Motor neuron (in vitro differentiated cells): ENCODE results near the gene GRIN1. TPM values are rescaled to one million over a fixed set of nuclear protein-coding genes. Genes with fewer than 3 reads are reported as not detected.

Experiments
- ATAC-seq, 8 experiments: fragments of 200-7000 bp; cut with Tn5 transposase; replicated peaks in 6 of 8; 2 replicates each; pipeline ENCODE4 v1.8.0; 2021; ENCODE audit warnings: mild to moderate bottlenecking in 8 of 8, moderate library complexity in 8 of 8
- H3K27ac ChIP-seq, 2 donors: fragments of 250-450 bp; sonication (Bioruptor Pico); 2 replicates each; pipeline ENCODE4 v1.9.0; 2021; ENCODE audit warnings: antibody characterized with exemption in 2 of 2, mild to moderate bottlenecking in 2 of 2, moderate library complexity in 1 of 2
- H3K4me1 ChIP-seq, 2 donors: fragments of 250-450 bp; sonication (Bioruptor Pico); replicated peaks in 1 of 2; 2 replicates each; pipeline ENCODE4 v1.6.1; 2021; ENCODE audit warnings: antibody characterized with exemption in 2 of 2, mild to moderate bottlenecking in 2 of 2, moderate library complexity in 1 of 2
- H3K4me3 ChIP-seq, 5 donors: fragments of 250-450 bp; sonication (Bioruptor Pico); 2 replicates each; pipeline ENCODE4 v1.9.0; 2021; ENCODE audit warnings: antibody characterized with exemption in 5 of 5, mild to moderate bottlenecking in 5 of 5, moderate library complexity in 4 of 5
- WGBS, 10 experiments: fragments of 450-650 bp; shearing (Covaris generic); methylation state at CpG; one replicate each; pipeline ENCODE4 v1.0.0; 2022; 5-methylcytosine and 5-hydroxymethylcytosine counted together
- in situ Hi-C, 9 experiments: fragments of 400-800 bp; cut with MboI; loops; one replicate each; pipeline ENCODE4 v1.15.0; 2021; ENCODE audit warnings: low sequenced_read_pairs in 9 of 9, low pct_unique_long_range_greater_than_20kb in 2 of 9; ENCODE audit not compliant: unreplicated experiment in 9 of 9
- total RNA-seq, 8 experiments: library from RNA; unstranded; fragments of 300-600 nt; gene quantifications; 2 replicates each; pipeline versions ENCODE4 v1.2.3 to v1.2.4, GENCODE V29; 2022

GRIN1 gene
- total RNA-seq, 8 experiments from 2014 or later, result 0.20 to 6.0 (median 1.2) TPM

- peaks cover 17 to 20% of the 10 kb centered on the region in 2 donors for H3K4me1 ChIP-seq
- 0% methylated on average over 11 of the region's 98 CpGs; no CpG with 5 or more reads in 9 of the 10 experiments for WGBS, 10 experiments
- ATAC-seq, result peak; percentile 85 to 92 (median 90)
- in situ Hi-C loops, result no loop called here
- peak within 1 kb of the TSS; percentile 93 to 96 for H3K27ac ChIP-seq
- peak within 1 kb of the TSS; percentile 83 to 93 (median 90) for H3K4me3 ChIP-seq
These were observed 49.7 kb downstream of the GRIN1 start, which contains the start of the genes ANAPC2 and SSNA1 for GRCh38 chr9:137188490-137189296. Gene ANAPC2, minus strand, starts transcription at chr9:137188560. Its CDS starts 28 bp downstream, at chr9:137188532. Gene SSNA1, plus strand, starts transcription at chr9:137188676. Its CDS starts 51 bp downstream, at chr9:137188727.

- H3K27ac ChIP-seq, result peak overlapping the region; percentile 93 to 96
- 53 to 82% (median 70%) methylated on average over 2 to 7 of the region's 23 CpGs; no CpG with 5 or more reads in 5 of the 10 experiments for WGBS, 10 experiments
- peak overlapping the region; percentile 83 to 93 (median 90) for H3K4me3 ChIP-seq
- H3K4me1 ChIP-seq, result peaks cover 17 to 20% of the 10 kb centered on the region in 2 donors
- ATAC-seq, result peak in 2 of 8 experiments; percentile 1 to 4
- in situ Hi-C loops, result no loop called here
These were observed 50.6 kb downstream of the GRIN1 start for GRCh38 chr9:137189297-137190295.

- H3K4me3 ChIP-seq, result no peak overlapping the region
- in situ Hi-C loops, result no loop called here
- 40 to 89% methylated on average over 1 to 3 of the region's 9 CpGs; no CpG with 5 or more reads in 8 of the 10 experiments for WGBS, 10 experiments
- ATAC-seq, result no peak
- no peak overlapping the region for H3K27ac ChIP-seq
- H3K4me1 ChIP-seq, result peaks cover 17 to 20% of the 10 kb centered on the region in 2 donors
These were observed 51.4 kb downstream of the GRIN1 start for GRCh38 chr9:137190315-137190856.

GRCh38 chr9:137191245-137191644 is 52.3 kb downstream of the GRIN1 start:
- ATAC-seq, result no peak
- H3K4me3 ChIP-seq, result no peak overlapping the region
- no peak overlapping the region for H3K27ac ChIP-seq
- H3K4me1 ChIP-seq, result peaks cover 17 to 20% of the 10 kb centered on the region in 2 donors
- 83 to 100% methylated on average over 1 of the region's 3 CpGs; no CpG with 5 or more reads in 8 of the 10 experiments for WGBS, 10 experiments
- in situ Hi-C loops, result no loop called here

GRCh38 chr9:137191691-137192447 is 52.9 kb downstream of the GRIN1 start:
- 86 to 100% (median 100%) methylated on average over 1 to 2 of the region's 22 CpGs; no CpG with 5 or more reads in 6 of the 10 experiments for WGBS, 10 experiments
- no peak overlapping the region for H3K4me3 ChIP-seq
- in situ Hi-C loops, result no loop called here
- ATAC-seq, result no peak
- no peak overlapping the region for H3K27ac ChIP-seq
- peaks cover 15 to 17% of the 10 kb centered on the region in 2 donors for H3K4me1 ChIP-seq

- Histone ChIP-seq H3K27ac (no peak overlapping the region), H3K4me3 (no peak overlapping the region), H3K4me1 (peaks cover 10 to 12% of the 10 kb centered on the region in 2 donors)
- in situ Hi-C loops, result no loop called here
- ATAC-seq, result no peak
- 100% methylated on average over 1 of the region's 10 CpGs; no CpG with 5 or more reads in 7 of the 10 experiments for WGBS, 10 experiments
These were observed 53.5 kb downstream of the GRIN1 start for GRCh38 chr9:137192448-137192780.

- Histone ChIP-seq H3K27ac (no peak overlapping the region), H3K4me3 (no peak overlapping the region), H3K4me1 (peaks cover 8 to 10% of the 10 kb centered on the region in 2 donors)
- in situ Hi-C loops, result no loop called here
- no peak for ATAC-seq
- no CpG with 5 or more reads among the region's 2 CpGs for WGBS, 10 experiments
These were observed 53.9 kb downstream of the GRIN1 start for GRCh38 chr9:137192859-137193258.

- H3K4me3 ChIP-seq, result no peak overlapping the region
- no peak overlapping the region for H3K27ac ChIP-seq
- 80% methylated on average over 4 of the region's 14 CpGs; no CpG with 5 or more reads in 9 of the 10 experiments for WGBS, 10 experiments
- ATAC-seq, result no peak
- peaks cover 8 to 12% of the 10 kb centered on the region in 2 donors for H3K4me1 ChIP-seq
- in situ Hi-C loops, result no loop called here
These were observed 54.8 kb downstream of the GRIN1 start for GRCh38 chr9:137193771-137194170.

- H3K27ac ChIP-seq, result no peak overlapping the region
- 80 to 100% methylated on average over 1 of the region's 16 CpGs; no CpG with 5 or more reads in 8 of the 10 experiments for WGBS, 10 experiments
- in situ Hi-C loops, result no loop called here
These were observed 55.4 kb downstream of the GRIN1 start for GRCh38 chr9:137194388-137194787.

GRCh38 chr9:137194909-137195308 is 56.0 kb downstream of the GRIN1 start:
- in situ Hi-C loops, result no loop called here
- 90% methylated on average over 2 of the region's 10 CpGs; no CpG with 5 or more reads in 9 of the 10 experiments for WGBS, 10 experiments
- Histone ChIP-seq H3K4me3 (no peak overlapping the region), H3K27ac (no peak overlapping the region), H3K4me1 (peaks cover 9 to 16% of the 10 kb centered on the region in 2 donors)
- no peak for ATAC-seq

More at GRCh38 chr9:137194388-137194787, 55.4 kb downstream of the GRIN1 start:
- peak in 1 of 8 experiments; percentile 10 for ATAC-seq
- Histone ChIP-seq H3K4me3 (no peak overlapping the region), H3K4me1 (peaks cover 11 to 17% of the 10 kb centered on the region in 2 donors)

GRCh38 chr9:137195525-137196220 is 56.7 kb downstream of the GRIN1 start:
- ATAC-seq, result no peak
- in situ Hi-C loops, result no loop called here
- Histone ChIP-seq H3K4me1 (peaks cover 7 to 13% of the 10 kb centered on the region in 2 donors), H3K27ac (no peak overlapping the region), H3K4me3 (no peak overlapping the region)
- WGBS, 10 experiments, result 67 to 85% (median 80%) methylated on average over 1 to 4 of the region's 21 CpGs; no CpG with 5 or more reads in 6 of the 10 experiments
